NT2/D1 (cell line): ENCODE results near the gene ATP8B4.

Experiments used
- DNase-seq: peaks from one replicate; pipeline ENCODE4 v3.0.0-alpha.2; 2011; ENCODE audit warnings: low read depth, low spot score
- H3K27me3 ChIP-seq: 2 replicates; pipeline ENCODE4 v1.6.0; 2011; ENCODE audit warnings: mild to moderate bottlenecking; ENCODE audit not compliant: insufficient read length, insufficient read depth
- H3K36me3 ChIP-seq: 2 replicates; pipeline ENCODE4 v1.6.1; 2011; ENCODE audit warnings: mild to moderate bottlenecking, low read length, mixed read lengths; ENCODE audit not compliant: insufficient read depth, insufficient read length
- H3K4me1 ChIP-seq: 2 replicates; pipeline ENCODE4 v1.5.1; 2011; ENCODE audit not compliant: insufficient read depth, insufficient read length
- H3K4me3 ChIP-seq: 2 replicates; pipeline ENCODE4 v1.5.1; 2011; ENCODE audit warnings: low read depth; ENCODE audit not compliant: insufficient read length
- H3K9ac ChIP-seq: 2 replicates; pipeline ENCODE4 v1.6.0; 2011; ENCODE audit warnings: low read depth; ENCODE audit not compliant: insufficient read length
- H3K9me3 ChIP-seq: 2 replicates; pipeline ENCODE4 v1.5.1; 2011; ENCODE audit warnings: mild to moderate bottlenecking, low read length; ENCODE audit not compliant: insufficient read depth
- SUZ12 ChIP-seq: IDR thresholded peaks from 2 replicates; pipeline ENCODE4 v1.6.1; 2011; ENCODE audit not compliant: insufficient read length, insufficient read depth; ENCODE audit errors: extremely low read depth
- YY1 ChIP-seq: IDR thresholded peaks from 2 replicates; pipeline ENCODE4 v1.6.1; 2011; ENCODE audit not compliant: insufficient read length, insufficient read depth
- ZNF274 ChIP-seq: IDR thresholded peaks from 2 replicates; pipeline ENCODE4 v1.6.1; 2011; ENCODE audit warnings: mild to moderate bottlenecking, low read depth, low read length

Gene ATP8B4, protein sequence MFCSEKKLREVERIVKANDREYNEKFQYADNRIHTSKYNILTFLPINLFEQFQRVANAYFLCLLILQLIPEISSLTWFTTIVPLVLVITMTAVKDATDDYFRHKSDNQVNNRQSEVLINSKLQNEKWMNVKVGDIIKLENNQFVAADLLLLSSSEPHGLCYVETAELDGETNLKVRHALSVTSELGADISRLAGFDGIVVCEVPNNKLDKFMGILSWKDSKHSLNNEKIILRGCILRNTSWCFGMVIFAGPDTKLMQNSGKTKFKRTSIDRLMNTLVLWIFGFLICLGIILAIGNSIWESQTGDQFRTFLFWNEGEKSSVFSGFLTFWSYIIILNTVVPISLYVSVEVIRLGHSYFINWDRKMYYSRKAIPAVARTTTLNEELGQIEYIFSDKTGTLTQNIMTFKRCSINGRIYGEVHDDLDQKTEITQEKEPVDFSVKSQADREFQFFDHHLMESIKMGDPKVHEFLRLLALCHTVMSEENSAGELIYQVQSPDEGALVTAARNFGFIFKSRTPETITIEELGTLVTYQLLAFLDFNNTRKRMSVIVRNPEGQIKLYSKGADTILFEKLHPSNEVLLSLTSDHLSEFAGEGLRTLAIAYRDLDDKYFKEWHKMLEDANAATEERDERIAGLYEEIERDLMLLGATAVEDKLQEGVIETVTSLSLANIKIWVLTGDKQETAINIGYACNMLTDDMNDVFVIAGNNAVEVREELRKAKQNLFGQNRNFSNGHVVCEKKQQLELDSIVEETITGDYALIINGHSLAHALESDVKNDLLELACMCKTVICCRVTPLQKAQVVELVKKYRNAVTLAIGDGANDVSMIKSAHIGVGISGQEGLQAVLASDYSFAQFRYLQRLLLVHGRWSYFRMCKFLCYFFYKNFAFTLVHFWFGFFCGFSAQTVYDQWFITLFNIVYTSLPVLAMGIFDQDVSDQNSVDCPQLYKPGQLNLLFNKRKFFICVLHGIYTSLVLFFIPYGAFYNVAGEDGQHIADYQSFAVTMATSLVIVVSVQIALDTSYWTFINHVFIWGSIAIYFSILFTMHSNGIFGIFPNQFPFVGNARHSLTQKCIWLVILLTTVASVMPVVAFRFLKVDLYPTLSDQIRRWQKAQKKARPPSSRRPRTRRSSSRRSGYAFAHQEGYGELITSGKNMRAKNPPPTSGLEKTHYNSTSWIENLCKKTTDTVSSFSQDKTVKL

GRCh38 chr15:50119063-50120040, at the start of gene ATP8B4:
TSS of gene ATP8B4 (minus strand) at chr15:50119233. CDS start at chr15:50106966, 12,267 bp downstream.
- no peaks in the 10 kb centered on the region for H3K27me3 ChIP-seq
- H3K9ac ChIP-seq = no peak within 1 kb of the TSS
- DNase-seq = no peak
- no peak for TF ChIP-seq SUZ12
- TF ChIP-seq ZNF274 = no peak
- TF ChIP-seq YY1 = no peak
- no peak within 1 kb of the TSS for H3K4me3 ChIP-seq
- H3K9me3 ChIP-seq = 0 out of 2 replicates have a peak, but pooled peaks cover 8% of the 10 kb centered on the region
- no peaks in the 10 kb centered on the region for H3K36me3 ChIP-seq
- no peaks in the 10 kb centered on the region for H3K4me1 ChIP-seq

DNA sequence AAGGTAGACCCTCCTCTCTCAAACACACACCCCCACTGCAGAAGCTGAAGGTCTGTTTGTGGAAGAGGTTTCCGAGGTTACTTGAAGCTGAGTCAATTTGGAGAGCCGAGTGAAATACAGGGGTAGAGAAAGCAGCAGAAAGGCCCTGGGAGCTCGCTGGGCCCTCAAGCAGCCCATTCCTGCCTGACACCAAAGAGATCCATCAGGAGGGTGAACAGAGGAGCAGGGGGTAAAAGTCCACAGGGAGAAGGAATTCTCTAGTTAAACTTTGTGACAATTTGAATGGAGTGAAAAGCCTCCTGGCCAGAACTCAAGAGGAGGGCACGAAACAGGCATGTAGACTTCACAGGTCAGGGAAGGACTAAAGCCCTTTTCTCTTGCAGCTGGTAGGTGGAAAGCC, 49.3 kb upstream of the ATP8B4 start:
- no peaks in the 10 kb centered on the region for H3K4me1 ChIP-seq
- TF ChIP-seq SUZ12 (no peak), ZNF274 (no peak), YY1 (no peak)

DNA sequence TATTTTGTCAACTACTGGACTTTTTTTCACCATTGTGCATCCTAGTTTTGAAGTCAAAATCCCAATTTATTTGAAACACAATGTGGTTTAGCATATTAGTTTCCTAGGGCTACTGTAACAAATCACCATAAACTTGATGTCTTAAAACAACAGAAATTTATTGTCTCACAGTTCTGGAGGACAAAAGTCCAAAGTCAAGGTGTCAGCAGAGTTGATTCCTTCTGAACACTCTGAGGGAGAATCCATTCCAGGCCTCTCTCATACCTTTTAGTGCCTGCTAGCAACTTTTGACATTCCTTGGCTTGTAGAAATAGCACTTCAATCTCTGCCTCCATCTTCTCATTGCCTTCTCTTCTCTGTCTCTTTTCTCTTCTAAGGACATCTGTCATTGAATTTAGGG, 48.1 kb upstream of the ATP8B4 start:
- no peak for DNase-seq
- Histone ChIP-seq H3K9me3 (peaks cover 4% of the 10 kb centered on the region; the same call in 1 of the 2 replicates), H3K36me3 (no peaks in the 10 kb centered on the region), H3K9ac (no peak overlapping the region), H3K27me3 (no peaks in the 10 kb centered on the region), H3K4me3 (no peak overlapping the region), H3K4me1 (no peaks in the 10 kb centered on the region)
- no peak for TF ChIP-seq SUZ12
- TF ChIP-seq ZNF274 = no peak
- no peak for TF ChIP-seq YY1

More for the DNA sequence above, 49.3 kb upstream of the ATP8B4 start:
- no peak overlapping the region for H3K9ac ChIP-seq
- H3K4me3 ChIP-seq = no peak overlapping the region
- peaks cover 5% of the 10 kb centered on the region; the same call in 1 of the 2 replicates for H3K9me3 ChIP-seq
- H3K27me3 ChIP-seq = no peaks in the 10 kb centered on the region
- H3K36me3 ChIP-seq = no peaks in the 10 kb centered on the region
- no peak for DNase-seq

DNA sequence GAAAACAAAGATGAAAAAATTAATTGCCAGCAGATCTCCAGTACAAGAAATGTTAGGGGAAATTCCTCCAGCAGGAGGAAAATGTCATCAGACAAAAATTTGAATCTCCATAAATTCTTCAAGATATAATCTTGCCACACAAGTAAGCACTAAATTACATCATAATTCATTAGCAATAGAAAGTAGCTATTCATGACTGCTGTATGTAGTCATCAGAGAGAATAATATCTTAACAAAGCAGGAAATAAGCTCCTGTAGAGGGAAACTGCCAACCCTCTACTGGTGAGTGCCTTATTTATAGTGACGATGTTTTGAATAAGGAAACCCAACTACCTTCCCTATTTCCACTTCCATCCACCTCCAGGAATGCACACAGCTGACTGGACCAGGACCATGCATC, 47.2 kb upstream of the ATP8B4 start:
- H3K4me3 ChIP-seq = no peak overlapping the region
- no peaks in the 10 kb centered on the region for H3K9me3 ChIP-seq
- no peak overlapping the region for H3K9ac ChIP-seq
- TF ChIP-seq ZNF274 (no peak), SUZ12 (no peak), YY1 (no peak)
- no peaks in the 10 kb centered on the region for H3K4me1 ChIP-seq
- DNase-seq = no peak
- H3K27me3 ChIP-seq = no peaks in the 10 kb centered on the region
- no peaks in the 10 kb centered on the region for H3K36me3 ChIP-seq

- TF ChIP-seq SUZ12 (no peak), ZNF274 (no peak), YY1 (no peak)
- Histone ChIP-seq H3K36me3 (no peaks in the 10 kb centered on the region), H3K9me3 (0 out of 2 replicates have a peak, but pooled peaks cover 2% of the 10 kb centered on the region), H3K4me1 (no peaks in the 10 kb centered on the region), H3K27me3 (no peaks in the 10 kb centered on the region), H3K9ac (no peak overlapping the region), H3K4me3 (no peak overlapping the region)
- DNase-seq = no peak
Measured at GRCh38 chr15:50164458-50164857, 45.4 kb upstream of the ATP8B4 start.

DNA sequence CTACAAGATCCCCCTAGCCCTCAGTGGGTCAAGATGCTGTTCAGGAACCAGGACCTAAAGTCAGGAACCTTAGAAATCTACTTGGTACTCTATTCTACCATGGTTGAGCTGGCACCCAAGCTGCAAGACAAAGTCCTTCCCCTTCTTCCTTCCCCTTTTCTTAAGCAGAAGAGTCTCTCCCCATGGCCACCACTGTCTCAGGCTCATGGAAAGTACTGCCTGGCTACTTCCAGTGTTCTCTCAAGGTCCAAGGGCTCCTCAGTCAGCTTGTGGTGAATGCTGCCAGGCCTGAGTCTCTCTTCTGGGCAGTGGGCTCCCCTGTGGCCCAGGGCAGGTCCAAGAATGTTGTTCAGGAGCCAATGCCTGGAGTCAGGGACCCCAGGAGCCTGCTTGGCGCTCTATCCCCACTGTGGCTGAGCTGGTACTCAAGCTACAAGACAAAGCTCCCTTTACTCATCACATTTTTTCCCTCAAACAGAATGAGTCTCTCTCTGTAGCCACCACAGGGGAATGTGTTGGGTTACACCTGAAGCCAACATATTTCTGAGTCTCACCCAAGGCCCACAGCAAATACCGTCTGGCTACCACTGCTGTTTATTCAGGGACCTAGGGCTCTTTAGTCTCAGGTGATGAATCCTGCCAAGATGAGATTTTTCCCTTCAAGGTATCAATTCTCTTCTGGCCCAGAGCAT, 44.8 kb upstream of the ATP8B4 start:
- no peak for DNase-seq
- Histone ChIP-seq H3K9me3 (0 out of 2 replicates have a peak, but pooled peaks cover 5% of the 10 kb centered on the region), H3K27me3 (no peaks in the 10 kb centered on the region), H3K9ac (no peak overlapping the region), H3K4me1 (no peaks in the 10 kb centered on the region), H3K36me3 (no peaks in the 10 kb centered on the region), H3K4me3 (no peak overlapping the region)
- no peak for TF ChIP-seq ZNF274
- TF ChIP-seq YY1 = no peak
- TF ChIP-seq SUZ12 = no peak
